ENCODE results near the gene ULBP1. TPM values are rescaled to one million over a fixed set of nuclear protein-coding genes. Genes with fewer than 3 reads are reported as not detected.

The ULBP1 gene
- total and polyA plus RNA-seq, 11 donors: 0.10 to 0.52 (median 0.25) TPM

DNA sequence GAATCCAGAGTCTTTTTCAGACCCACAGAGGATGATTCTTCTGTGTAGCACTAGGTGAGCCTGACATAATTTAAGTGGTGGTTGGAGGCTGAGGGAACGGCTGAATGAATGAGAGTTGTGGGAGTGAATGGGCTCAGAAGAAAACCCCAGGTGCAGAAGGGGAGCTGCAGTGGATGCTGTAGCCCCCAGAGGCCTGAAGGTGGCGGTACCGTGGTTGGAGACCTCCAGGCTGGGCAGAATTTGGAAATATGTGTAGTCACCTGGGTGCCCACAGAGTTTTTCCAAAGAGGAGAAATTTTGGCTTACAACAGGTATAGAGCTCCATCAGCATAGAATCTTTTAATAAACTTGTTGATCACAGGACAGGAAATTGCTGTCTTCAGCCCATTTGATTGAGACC, 34.3 kb upstream of the ULBP1 start:
- peaks cover 0 to 58% (median 45%) of the 10 kb centered on the region in 9 donors for H3K27me3 ChIP-seq
- no peak for DNase-seq
- H3K36me3 ChIP-seq: no peaks in the 10 kb centered on the region
- intact Hi-C loops (cut with DNase I): loop anchor here in 9 of 10 donors (5.0 to 10.0 kb wide), 7 partner anchors 65 to 365 kb away; partner anchors contain the start of genes GINM1 (in 3 of the 9) and LRP11 (in 1 of the 9)
- no peak overlapping the region for H3K27ac ChIP-seq
- no peaks in the 10 kb centered on the region for H3K9me3 ChIP-seq
- H3K4me3 ChIP-seq: no peak overlapping the region
- WGBS, 4 donors: 4 to 15% (median 12%) methylated on average over 3 of the region's 3 CpGs
- no peak for ATAC-seq
- TF ChIP-seq, protein P1, sequence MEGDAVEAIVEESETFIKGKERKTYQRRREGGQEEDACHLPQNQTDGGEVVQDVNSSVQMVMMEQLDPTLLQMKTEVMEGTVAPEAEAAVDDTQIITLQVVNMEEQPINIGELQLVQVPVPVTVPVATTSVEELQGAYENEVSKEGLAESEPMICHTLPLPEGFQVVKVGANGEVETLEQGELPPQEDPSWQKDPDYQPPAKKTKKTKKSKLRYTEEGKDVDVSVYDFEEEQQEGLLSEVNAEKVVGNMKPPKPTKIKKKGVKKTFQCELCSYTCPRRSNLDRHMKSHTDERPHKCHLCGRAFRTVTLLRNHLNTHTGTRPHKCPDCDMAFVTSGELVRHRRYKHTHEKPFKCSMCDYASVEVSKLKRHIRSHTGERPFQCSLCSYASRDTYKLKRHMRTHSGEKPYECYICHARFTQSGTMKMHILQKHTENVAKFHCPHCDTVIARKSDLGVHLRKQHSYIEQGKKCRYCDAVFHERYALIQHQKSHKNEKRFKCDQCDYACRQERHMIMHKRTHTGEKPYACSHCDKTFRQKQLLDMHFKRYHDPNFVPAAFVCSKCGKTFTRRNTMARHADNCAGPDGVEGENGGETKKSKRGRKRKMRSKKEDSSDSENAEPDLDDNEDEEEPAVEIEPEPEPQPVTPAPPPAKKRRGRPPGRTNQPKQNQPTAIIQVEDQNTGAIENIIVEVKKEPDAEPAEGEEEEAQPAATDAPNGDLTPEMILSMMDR (IDR thresholded peaks at IDR 0.05): peak in 5 of 12 donors; percentile 11 to 28 (median 21)
- no peak for TF ChIP-seq POLR2A (IDR thresholded peaks at IDR 0.05)
- H3K4me1 ChIP-seq: peaks cover 0 to 17% (median 9%) of the 10 kb centered on the region in 12 donors

DNA sequence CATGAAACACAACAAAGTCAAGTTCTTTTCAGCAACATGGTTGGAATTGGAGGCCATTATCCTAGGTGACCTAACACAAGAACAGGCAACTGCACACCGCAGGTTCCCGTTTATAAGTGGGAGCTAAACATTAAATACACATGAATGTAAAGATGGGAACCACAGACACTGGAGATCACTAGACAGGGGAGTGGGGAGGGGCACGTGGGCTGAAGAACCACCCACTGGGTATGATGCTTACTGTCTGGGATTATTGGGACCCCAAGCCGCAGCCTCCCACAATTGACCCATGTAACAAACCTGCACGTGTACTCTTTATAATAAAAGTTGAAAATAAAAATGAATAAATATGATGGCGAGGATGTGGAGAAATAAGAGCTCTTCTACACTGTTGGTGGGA, 32.2 kb upstream of the ULBP1 start:
- 72 to 77% (median 76%) methylated on average over 6 of the region's 6 CpGs for WGBS, 4 donors
- intact Hi-C loops (cut with DNase I): loop anchor here in 3 of 10 donors (10.0 kb wide), 3 partner anchors 403 to 883 kb away; no protein-coding TSS in a partner anchor
- peaks cover 0 to 79% (median 54%) of the 10 kb centered on the region in 9 donors for H3K27me3 ChIP-seq

DNA sequence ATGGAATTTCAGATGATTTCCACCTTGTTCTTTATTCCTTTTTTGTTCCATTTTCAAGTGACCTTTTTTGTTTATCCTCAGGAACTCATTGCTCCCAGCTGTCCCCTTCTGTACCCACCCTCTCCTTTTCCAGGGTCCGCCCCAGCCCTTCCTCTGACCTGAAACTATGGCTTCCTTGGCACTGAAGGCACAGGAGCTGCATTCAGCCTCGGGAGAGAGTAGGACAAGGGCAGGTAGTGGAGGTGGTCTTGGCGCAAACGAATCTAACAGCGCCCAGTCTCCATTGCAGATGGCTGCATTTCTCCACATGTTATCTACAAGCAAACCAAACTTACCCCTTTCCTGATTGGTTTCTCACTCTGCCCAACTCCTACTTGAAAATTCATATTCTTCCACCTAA, 30.7 kb upstream of the ULBP1 start:
- H3K4me1 ChIP-seq: peaks cover 0 to under 1% (median 0%) of the 10 kb centered on the region in 12 donors
- no peak overlapping the region for H3K4me3 ChIP-seq
- H3K36me3 ChIP-seq: no peaks in the 10 kb centered on the region
- TF ChIP-seq POLR2A (IDR thresholded peaks at IDR 0.05): no peak
- TF ChIP-seq, protein P1 (IDR thresholded peaks at IDR 0.05): no peak
- no peak overlapping the region for H3K27ac ChIP-seq
- DNase-seq: no peak
- WGBS, 4 donors: 52 to 61% (median 57%) methylated on average over 5 of the region's 5 CpGs
- intact Hi-C loops (cut with DNase I): loop anchor here in 3 of 10 donors (10.0 kb wide), 3 partner anchors 402 to 882 kb away; no protein-coding TSS in a partner anchor
- ATAC-seq: no peak
- no peaks in the 10 kb centered on the region for H3K9me3 ChIP-seq
- H3K27me3 ChIP-seq: peaks cover 7 to 93% (median 65%) of the 10 kb centered on the region in 9 donors

More for the DNA sequence above, 32.2 kb upstream of the ULBP1 start:
- no peaks in the 10 kb centered on the region for H3K36me3 ChIP-seq
- ATAC-seq (no peak), DNase-seq (no peak)
- no peak overlapping the region for H3K4me3 ChIP-seq
- peaks cover 0 to under 1% (median 0%) of the 10 kb centered on the region in 12 donors for H3K4me1 ChIP-seq
- no peaks in the 10 kb centered on the region for H3K9me3 ChIP-seq
- H3K27ac ChIP-seq: no peak overlapping the region
- TF ChIP-seq, protein P1 (IDR thresholded peaks at IDR 0.05): no peak
- TF ChIP-seq POLR2A (IDR thresholded peaks at IDR 0.05): no peak

DNA sequence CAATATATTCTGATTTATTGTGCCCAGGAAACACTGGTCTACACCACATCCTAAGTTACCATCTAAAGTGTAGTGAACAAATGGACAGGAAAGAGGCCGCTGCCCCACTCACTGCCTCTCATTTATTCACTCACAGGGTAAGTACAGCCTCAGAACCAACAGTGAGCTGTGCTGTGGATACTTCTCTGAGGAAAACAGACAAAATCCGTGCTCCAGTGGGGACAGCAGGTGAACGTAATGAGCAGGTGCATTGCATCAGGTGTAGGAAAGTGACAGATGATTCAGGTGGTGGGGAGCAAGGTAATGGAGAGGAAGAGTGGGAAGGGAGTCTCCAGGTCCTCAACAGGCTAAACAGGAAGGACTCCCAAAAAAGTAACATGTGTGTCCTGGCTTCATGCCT, 30.3 kb upstream of the ULBP1 start:
- 36 to 48% (median 40%) methylated on average over 3 of the region's 3 CpGs for WGBS, 4 donors
- Histone ChIP-seq H3K27ac (no peak overlapping the region), H3K4me3 (no peak overlapping the region), H3K36me3 (no peaks in the 10 kb centered on the region), H3K9me3 (no peaks in the 10 kb centered on the region), H3K4me1 (peaks cover 0 to 4% (median 3%) of the 10 kb centered on the region in 12 donors), H3K27me3 (peaks cover 12 to 96% (median 64%) of the 10 kb centered on the region in 9 donors)
- ATAC-seq (no peak), DNase-seq (no peak)
- intact Hi-C loops (cut with DNase I): loop anchor here in 3 of 10 donors (10.0 kb wide), 3 partner anchors 401 to 881 kb away; no protein-coding TSS in a partner anchor
- TF ChIP-seq, protein P1 (IDR thresholded peaks at IDR 0.05): no peak
- TF ChIP-seq POLR2A (IDR thresholded peaks at IDR 0.05): no peak
